SH-SY5Y (cell line): ENCODE results near the gene LRIG1.

Experiments
- GATA2 ChIP-seq: IDR thresholded peaks from 2 replicates; pipeline ENCODE4 v1.6.1; 2011; ENCODE audit warnings: mild to moderate bottlenecking, low read depth, low read length
- GATA3 ChIP-seq: IDR thresholded peaks from 2 replicates; pipeline ENCODE4 v1.6.1; 2011; ENCODE audit warnings: low read depth, mild to moderate bottlenecking, low read length, moderate library complexity

LRIG1 gene, protein sequence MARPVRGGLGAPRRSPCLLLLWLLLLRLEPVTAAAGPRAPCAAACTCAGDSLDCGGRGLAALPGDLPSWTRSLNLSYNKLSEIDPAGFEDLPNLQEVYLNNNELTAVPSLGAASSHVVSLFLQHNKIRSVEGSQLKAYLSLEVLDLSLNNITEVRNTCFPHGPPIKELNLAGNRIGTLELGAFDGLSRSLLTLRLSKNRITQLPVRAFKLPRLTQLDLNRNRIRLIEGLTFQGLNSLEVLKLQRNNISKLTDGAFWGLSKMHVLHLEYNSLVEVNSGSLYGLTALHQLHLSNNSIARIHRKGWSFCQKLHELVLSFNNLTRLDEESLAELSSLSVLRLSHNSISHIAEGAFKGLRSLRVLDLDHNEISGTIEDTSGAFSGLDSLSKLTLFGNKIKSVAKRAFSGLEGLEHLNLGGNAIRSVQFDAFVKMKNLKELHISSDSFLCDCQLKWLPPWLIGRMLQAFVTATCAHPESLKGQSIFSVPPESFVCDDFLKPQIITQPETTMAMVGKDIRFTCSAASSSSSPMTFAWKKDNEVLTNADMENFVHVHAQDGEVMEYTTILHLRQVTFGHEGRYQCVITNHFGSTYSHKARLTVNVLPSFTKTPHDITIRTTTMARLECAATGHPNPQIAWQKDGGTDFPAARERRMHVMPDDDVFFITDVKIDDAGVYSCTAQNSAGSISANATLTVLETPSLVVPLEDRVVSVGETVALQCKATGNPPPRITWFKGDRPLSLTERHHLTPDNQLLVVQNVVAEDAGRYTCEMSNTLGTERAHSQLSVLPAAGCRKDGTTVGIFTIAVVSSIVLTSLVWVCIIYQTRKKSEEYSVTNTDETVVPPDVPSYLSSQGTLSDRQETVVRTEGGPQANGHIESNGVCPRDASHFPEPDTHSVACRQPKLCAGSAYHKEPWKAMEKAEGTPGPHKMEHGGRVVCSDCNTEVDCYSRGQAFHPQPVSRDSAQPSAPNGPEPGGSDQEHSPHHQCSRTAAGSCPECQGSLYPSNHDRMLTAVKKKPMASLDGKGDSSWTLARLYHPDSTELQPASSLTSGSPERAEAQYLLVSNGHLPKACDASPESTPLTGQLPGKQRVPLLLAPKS

DNA sequence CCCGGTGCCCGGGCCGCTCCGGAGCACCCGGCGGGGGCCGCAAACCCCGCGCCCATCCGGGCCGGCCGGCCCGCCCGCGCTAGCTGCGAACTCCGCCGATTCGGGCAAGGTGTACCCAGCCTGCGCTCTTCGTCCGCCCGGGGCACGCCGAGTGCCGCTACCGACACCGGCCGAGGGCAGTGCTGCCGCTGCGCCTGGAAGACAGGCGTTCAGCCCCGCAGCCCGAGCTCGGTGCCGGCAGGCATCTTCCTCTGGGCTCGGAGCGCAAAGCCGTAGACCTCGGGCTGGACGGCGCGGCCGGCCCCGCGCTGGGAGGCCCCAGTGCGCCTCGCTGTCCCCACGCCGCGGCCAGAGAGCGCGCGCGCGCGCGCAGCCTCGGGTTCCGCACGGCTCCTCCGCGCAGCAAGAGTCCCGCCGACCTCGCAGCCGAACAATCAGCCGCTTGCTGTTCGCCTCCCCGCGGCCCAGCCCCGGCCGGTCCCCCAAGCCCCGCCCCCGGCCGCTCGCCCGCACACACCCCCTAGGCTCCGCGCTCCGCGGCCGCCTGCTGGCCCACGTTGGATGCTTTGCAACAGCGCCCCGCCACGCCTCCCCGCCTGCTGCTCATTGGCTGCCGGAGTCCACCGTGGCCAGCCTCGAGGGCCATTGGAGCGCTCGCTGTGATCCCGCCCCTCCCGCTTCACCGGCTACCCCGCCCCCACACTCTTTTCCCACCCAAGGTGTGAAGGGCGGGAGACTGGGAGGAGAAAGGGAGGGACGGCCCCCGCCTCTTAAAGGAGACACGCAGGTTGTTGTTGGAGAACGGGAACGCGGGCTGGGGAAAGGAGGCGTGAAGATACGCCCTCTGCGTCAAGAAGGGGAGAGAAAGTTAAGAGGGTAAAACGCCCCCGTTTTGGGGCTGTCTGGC is at the start of gene LRIG1:
Gene LRIG1, minus strand, starts transcription at position 447 of the 907 bp plus-strand sequence. CDS start 615 bp downstream, outside the sequence.
- TF ChIP-seq GATA3 (no peak), GATA2 (no peak)

DNA sequence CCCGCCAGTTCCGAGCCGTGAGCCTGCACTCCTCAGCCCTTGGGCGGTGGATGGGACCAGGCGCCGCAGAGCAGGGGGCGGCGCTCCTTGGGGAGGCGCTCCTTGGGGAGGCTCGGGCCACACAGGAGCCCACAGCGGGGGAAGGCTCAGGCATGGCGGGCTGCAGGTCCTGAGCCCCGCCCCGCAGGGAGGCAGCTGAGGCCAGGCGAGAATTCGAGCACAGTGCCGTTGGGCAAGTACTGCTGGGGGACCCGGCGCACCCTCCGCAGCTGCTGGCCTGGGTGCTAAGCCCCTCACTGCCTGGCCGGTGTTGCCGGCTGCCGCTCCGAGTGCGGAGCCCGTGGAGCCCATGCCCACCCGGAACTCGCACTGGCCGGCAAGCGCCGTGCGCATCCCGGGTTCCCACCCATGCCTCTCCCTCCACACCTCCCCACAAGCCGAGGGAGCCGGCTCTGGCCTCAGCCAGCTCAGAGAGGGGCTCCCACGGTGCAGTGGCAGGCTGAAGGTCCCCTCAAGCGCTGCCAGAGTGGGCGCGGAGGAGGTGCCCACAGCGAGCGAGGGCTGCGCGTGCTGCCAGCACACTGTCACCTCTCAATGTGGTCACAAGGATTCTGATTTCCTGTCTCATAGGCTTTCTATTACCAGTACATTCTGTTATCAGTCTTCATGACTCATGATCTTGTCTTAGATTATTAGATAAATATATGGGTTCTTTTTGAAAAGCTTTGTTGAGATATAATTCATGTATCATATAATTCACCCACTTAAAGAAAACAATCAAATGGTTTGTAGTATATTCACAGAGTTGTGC is 44.0 kb upstream of the LRIG1 start:
- no peak for TF ChIP-seq GATA2
- no peak for TF ChIP-seq GATA3

DNA sequence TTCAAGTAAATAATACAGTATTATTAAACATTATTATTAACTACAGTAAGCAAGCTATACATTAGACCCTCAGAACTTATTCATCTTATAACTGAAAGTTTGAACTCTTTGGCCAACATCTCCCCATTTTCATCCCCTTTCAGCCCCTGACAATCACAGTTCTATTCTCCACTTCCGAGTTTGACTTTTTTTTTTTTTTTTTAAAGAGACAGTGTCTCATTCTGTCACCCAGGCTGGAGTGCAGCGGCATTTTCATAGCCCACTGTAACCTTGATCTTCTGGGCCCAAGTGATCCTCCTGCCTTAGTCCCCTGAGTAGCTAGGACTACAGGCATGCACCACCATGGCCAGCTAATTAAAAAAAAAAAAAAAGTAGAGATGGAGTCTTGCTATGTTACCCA is 41.3 kb upstream of the LRIG1 start:
- no peak for TF ChIP-seq GATA2
- no peak for TF ChIP-seq GATA3

DNA sequence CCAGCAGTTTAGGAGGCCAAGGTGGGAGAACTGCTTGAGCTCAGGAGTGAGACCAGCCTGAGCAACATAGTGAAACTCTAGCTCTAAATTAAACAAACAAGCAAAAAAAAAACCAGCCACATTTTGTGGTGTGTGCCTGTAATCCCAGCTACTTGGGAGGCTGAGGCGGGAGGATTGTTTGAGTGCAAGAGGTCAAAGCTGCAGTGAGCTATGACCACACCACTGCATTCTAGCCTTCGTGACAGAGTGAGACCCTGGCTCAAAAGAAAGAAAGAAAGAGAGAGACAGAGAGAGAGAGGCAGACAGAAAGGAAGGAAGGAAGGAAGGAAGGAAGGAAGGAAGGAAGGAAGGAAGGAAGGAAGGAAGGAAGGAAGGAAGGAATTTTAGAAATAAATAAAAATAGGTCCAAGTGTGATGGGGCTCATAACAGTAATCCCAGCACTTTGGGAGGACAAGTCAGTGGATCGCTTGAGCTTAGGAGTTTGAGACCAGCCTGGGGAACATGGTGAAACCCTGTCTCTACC is 38.7 kb upstream of the LRIG1 start:
- no peak for TF ChIP-seq GATA2
- no peak for TF ChIP-seq GATA3

DNA sequence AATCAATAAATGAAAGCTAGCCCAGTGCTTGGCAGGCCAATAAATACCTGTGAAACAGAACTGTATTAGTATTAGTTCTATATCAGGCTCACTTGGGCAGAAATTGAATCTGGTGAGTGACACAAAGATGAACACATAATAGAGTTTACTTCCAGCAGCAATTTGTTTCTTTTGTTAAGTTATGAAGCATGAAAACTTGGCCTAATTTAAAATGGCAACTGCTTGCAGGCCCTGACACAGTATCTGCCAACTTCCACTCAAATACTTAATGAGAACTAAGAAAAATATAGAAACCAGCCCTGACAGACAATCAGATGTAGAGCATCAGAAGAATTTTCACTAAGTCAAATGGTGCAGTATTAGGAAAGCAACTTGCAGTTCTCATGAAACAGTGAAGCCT is 37.6 kb upstream of the LRIG1 start:
- TF ChIP-seq GATA2 (no peak), GATA3 (no peak)

DNA sequence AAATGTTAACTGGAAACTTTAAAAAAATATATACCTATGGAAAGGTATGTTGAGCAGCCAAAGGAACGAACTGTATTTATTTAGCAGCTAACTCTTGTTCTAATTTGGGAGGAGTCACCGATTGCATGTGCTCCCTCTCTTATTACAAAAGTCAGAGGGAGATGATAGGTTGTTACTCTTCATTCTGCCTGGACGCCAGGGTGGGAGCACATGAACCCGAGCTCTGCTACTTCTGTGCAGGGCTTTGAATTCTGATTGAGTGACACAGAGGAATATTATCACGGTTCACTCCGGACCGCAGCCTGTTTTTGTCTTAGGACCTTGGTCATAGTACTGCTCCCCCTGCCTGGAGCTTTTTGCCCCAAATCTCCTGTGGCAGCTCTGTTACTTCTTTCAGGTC is 36.9 kb upstream of the LRIG1 start:
- TF ChIP-seq GATA3: no peak
- no peak for TF ChIP-seq GATA2

DNA sequence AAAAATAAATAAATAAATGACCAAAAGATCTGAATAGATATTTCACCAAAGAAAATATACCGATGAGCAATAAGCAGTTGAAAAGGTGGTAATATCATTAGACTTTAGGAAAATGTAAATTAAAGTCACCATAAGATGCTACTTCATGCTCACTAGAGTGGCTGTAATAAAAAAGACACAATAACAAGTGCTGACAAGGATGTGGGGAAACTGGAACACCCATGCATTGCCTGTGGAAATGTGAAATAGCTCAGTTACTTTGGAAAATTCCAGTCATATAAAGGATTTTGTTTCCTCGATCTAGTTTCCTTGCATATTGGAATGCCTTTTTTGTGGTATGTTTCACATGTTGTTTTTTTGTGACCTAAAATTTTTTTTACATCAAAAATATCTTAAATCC is 36.0 kb upstream of the LRIG1 start:
- TF ChIP-seq GATA2: no peak
- no peak for TF ChIP-seq GATA3

DNA sequence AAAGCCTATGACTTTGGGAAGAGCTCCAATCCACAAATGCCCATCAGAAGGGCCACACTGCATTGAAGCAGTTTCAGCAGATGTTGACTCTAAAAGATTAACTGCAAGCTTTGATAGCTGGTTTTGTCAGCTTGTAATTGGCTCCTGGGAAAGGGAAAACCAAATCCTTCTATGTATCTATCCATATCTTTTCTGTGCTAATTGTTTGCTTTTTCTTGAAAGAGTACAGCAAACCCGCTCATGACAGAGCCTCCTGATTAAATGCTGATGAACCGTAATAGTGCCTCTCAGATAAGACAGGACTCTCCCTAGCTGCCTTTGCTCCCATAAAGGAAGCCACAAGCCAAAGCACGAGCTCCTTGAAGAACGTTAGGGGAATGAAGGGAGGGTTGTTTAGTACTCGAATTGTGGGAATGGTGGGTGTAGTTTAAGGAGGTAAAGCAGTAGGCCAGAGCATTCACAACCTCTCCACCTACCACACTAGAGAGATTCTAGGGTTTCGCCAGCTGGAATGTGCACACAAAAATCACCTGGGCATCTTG is 33.6 kb upstream of the LRIG1 start:
- TF ChIP-seq GATA2: no peak
- TF ChIP-seq GATA3: no peak

DNA sequence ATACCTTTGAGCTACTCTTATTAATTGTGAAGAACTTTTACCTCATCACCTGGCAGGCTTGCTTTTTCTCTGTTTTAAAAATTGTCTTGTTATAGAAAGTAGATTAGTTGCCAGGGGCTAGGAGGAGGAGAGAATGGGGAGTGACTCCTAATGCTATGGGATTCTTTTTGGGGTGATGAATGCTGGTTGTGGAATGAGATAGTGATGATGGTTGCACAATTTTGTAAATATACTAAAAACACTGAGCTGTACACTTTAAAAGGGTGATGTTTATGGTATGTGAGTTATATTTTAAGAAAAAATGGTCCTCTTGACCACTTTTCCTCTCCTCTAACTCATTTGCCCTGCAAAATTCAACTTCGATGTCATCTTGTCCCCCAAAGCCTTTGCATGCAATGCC is 31.8 kb upstream of the LRIG1 start:
- TF ChIP-seq GATA3 (no peak), GATA2 (no peak)

DNA sequence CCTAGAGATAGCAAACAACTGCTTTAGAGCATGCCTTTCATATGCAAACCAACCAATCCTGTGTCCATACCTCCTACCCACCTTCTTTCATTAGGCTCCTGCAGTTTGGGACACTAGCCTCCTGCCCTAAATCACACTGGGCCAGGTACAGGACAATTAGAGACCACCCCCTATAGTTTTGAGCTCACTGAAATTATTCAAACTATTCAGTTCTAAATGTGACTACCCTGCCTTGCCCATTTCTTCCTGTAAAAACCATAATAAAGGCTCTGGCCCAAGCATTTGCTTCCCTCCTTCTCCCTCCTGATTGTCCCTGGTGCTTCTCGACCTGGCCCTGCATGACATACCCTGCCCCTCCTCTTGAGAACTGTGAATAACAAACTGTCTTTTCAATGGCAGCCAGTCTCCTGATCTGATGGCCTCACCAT is 31.4 kb upstream of the LRIG1 start:
- TF ChIP-seq GATA3 (no peak), GATA2 (no peak)

DNA sequence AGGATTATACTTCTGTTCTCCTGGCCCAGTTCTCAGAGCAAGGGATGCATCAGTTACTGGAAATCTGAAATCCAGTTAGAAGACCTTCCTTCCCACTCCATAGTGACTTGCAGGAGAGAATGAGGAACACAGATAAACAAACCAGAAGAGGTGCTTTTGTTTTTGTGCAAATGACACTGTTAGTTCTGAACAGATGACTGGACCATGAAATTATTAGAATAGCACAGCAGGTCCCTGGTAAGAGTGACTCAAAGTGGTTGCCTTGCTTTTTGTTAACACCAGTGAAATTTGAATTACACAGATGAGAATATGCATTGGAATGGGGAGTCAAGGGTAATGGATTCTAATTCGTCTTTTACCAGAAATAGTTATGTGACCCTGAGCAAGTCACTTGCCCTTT is 30.4 kb upstream of the LRIG1 start:
- no peak for TF ChIP-seq GATA2
- TF ChIP-seq GATA3: no peak

DNA sequence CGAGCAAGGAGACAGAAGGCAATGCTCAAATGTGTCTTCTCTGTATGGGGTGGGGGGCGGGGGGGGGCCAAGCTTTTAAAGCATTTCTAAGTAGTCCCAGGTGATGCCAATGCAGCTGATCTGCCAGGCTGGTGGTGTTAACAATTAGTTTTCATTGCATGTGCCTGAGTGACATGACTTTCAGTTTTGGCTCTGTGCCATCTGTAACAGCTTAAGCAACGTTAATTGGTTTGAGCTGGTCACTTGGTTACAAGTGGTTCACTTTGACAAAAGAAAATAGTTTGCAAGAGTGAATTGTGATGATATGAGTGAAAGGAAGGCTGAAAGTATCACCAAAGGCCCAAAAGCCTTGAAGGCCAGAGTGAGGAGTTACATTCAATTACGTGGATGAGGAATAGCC is 26.4 kb upstream of the LRIG1 start:
- TF ChIP-seq GATA3 (no peak), GATA2 (no peak)
